H1 (cell line): ENCODE measurements around the gene CALY. TPM values are rescaled to one million over a fixed set of nuclear protein-coding genes. Genes with fewer than 3 reads are reported as not detected.

Experiments used
- KDM4A ChIP-seq: IDR thresholded peaks from one replicate; pipeline ENCODE4 v1.7.1; 2012; ENCODE audit warnings: low read depth, mild to moderate bottlenecking, moderate library complexity, low read length, inconsistent platforms; ENCODE audit not compliant: severe bottlenecking
- MAFK ChIP-seq: IDR thresholded peaks from 2 replicates; pipeline ENCODE4 v1.6.1; 2012; ENCODE audit warnings: low read depth, mild to moderate bottlenecking, improper control_type of control experiment, low read length
- POLR2A ChIP-seq, 2 experiments: IDR thresholded peaks; 1 replicate in 1 of 2; 2 replicates in 1 of 2; pipeline ENCODE4 v1.6.1; 2011; ENCODE audit warnings: low read depth in 2 of 2, low read length in 2 of 2, mild to moderate bottlenecking in 2 of 2; ENCODE audit errors: control extremely low read depth in 1 of 2
- RFX5 ChIP-seq: IDR thresholded peaks from 2 replicates; pipeline ENCODE4 v1.6.1; 2011; ENCODE audit warnings: low read depth, low read length, improper control_type of control experiment, borderline replicate concordance
- RXRA ChIP-seq: IDR thresholded peaks from 2 replicates; pipeline ENCODE4 v1.6.1; 2011; ENCODE audit warnings: low read depth, mild to moderate bottlenecking, low read length, moderate library complexity; ENCODE audit not compliant: insufficient read depth
- SRF ChIP-seq: IDR thresholded peaks from 2 replicates; pipeline ENCODE4 v1.6.1; 2011; ENCODE audit warnings: mild to moderate bottlenecking, low read depth, low read length, moderate library complexity
- ZNF274 ChIP-seq: IDR thresholded peaks from 2 replicates; pipeline ENCODE4 v1.7.0; 2012; ENCODE audit warnings: low read length, borderline replicate concordance; ENCODE audit errors: extremely low read depth
- polyA plus RNA-seq, 7 experiments: library from polyadenylated mRNA; depleted of rRNA in 3 of 7; stranded (reverse) in 5 of 7; unstranded in 2 of 7; fragments of >200 nt in 5 of 7; fragments of 200-250 nt in 2 of 7; gene quantifications; 1 replicate in 5 of 7; 2 replicates in 1 of 7; 4 replicates in 1 of 7; pipeline versions ENCODE4 v1.2.1 to v1.2.3, GENCODE V29; 2011 to 2013; ENCODE audit warnings: missing spikeins in 2 of 7, mixed read lengths in 2 of 7
- total RNA-seq: library from RNA; stranded (reverse); fragmentation: NEBNext Ultra II Directional; extraction: Animal tissue kit (Norgen Biotek cat#: 25700); gene quantifications from 2 replicates; pipeline ENCODE4 v1.2.1, GENCODE V29; 2021
- TF ChIP-seq, protein P1 (sequence below): fragments of 300-600 bp; sonication (generic); IDR thresholded peaks from 2 replicates; pipeline ENCODE4 v1.7.1; 2012; ENCODE audit warnings: low read length, moderate library complexity, mild to moderate bottlenecking, inconsistent platforms; ENCODE audit not compliant: insufficient replicate concordance
- TF ChIP-seq, protein P2 (sequence below): IDR thresholded peaks from 2 replicates; pipeline ENCODE4 v1.6.1; 2012; ENCODE audit warnings: low read length, inconsistent platforms
- TF ChIP-seq, protein P3 (sequence below): IDR thresholded peaks from 2 replicates; pipeline ENCODE4 v1.6.1; 2011; ENCODE audit warnings: low read length, improper control_type of control experiment

Gene CALY
- total and polyA plus RNA-seq, 2 of the 8 experiments (the other 6 are each of a cell fraction or from before 2014, with no cell fraction given): 1.3 to 1.5 TPM

DNA sequence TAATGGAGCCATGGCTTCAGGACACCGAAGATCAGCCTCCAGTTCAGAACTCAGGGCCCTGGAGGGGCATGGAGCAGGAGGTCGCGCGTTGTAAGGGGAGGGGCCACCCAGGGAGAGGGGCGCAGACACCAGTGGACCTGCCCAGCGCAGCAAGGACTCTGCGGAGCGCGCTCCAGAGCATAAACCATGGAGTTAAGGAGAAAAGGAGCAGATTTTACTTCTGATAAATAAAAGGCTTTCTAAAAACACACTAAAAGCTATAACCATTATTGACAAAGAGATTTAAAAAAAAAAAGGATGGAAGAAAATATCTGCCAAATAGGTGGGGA lies 10.5 kb downstream of the CALY start (continued):
- TF ChIP-seq, protein P1, sequence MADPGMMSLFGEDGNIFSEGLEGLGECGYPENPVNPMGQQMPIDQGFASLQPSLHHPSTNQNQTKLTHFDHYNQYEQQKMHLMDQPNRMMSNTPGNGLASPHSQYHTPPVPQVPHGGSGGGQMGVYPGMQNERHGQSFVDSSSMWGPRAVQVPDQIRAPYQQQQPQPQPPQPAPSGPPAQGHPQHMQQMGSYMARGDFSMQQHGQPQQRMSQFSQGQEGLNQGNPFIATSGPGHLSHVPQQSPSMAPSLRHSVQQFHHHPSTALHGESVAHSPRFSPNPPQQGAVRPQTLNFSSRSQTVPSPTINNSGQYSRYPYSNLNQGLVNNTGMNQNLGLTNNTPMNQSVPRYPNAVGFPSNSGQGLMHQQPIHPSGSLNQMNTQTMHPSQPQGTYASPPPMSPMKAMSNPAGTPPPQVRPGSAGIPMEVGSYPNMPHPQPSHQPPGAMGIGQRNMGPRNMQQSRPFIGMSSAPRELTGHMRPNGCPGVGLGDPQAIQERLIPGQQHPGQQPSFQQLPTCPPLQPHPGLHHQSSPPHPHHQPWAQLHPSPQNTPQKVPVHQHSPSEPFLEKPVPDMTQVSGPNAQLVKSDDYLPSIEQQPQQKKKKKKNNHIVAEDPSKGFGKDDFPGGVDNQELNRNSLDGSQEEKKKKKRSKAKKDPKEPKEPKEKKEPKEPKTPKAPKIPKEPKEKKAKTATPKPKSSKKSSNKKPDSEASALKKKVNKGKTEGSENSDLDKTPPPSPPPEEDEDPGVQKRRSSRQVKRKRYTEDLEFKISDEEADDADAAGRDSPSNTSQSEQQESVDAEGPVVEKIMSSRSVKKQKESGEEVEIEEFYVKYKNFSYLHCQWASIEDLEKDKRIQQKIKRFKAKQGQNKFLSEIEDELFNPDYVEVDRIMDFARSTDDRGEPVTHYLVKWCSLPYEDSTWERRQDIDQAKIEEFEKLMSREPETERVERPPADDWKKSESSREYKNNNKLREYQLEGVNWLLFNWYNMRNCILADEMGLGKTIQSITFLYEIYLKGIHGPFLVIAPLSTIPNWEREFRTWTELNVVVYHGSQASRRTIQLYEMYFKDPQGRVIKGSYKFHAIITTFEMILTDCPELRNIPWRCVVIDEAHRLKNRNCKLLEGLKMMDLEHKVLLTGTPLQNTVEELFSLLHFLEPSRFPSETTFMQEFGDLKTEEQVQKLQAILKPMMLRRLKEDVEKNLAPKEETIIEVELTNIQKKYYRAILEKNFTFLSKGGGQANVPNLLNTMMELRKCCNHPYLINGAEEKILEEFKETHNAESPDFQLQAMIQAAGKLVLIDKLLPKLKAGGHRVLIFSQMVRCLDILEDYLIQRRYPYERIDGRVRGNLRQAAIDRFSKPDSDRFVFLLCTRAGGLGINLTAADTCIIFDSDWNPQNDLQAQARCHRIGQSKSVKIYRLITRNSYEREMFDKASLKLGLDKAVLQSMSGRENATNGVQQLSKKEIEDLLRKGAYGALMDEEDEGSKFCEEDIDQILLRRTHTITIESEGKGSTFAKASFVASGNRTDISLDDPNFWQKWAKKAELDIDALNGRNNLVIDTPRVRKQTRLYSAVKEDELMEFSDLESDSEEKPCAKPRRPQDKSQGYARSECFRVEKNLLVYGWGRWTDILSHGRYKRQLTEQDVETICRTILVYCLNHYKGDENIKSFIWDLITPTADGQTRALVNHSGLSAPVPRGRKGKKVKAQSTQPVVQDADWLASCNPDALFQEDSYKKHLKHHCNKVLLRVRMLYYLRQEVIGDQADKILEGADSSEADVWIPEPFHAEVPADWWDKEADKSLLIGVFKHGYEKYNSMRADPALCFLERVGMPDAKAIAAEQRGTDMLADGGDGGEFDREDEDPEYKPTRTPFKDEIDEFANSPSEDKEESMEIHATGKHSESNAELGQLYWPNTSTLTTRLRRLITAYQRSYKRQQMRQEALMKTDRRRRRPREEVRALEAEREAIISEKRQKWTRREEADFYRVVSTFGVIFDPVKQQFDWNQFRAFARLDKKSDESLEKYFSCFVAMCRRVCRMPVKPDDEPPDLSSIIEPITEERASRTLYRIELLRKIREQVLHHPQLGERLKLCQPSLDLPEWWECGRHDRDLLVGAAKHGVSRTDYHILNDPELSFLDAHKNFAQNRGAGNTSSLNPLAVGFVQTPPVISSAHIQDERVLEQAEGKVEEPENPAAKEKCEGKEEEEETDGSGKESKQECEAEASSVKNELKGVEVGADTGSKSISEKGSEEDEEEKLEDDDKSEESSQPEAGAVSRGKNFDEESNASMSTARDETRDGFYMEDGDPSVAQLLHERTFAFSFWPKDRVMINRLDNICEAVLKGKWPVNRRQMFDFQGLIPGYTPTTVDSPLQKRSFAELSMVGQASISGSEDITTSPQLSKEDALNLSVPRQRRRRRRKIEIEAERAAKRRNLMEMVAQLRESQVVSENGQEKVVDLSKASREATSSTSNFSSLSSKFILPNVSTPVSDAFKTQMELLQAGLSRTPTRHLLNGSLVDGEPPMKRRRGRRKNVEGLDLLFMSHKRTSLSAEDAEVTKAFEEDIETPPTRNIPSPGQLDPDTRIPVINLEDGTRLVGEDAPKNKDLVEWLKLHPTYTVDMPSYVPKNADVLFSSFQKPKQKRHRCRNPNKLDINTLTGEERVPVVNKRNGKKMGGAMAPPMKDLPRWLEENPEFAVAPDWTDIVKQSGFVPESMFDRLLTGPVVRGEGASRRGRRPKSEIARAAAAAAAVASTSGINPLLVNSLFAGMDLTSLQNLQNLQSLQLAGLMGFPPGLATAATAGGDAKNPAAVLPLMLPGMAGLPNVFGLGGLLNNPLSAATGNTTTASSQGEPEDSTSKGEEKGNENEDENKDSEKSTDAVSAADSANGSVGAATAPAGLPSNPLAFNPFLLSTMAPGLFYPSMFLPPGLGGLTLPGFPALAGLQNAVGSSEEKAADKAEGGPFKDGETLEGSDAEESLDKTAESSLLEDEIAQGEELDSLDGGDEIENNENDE: no peak
- TF ChIP-seq ZNF274 (no peak), RFX5 (no peak), MAFK (no peak), KDM4A (no peak), SRF (no peak), POLR2A (IDR thresholded peaks at IDR 0.05; ENCODE audit: control extremely low read depth in 1 of 2, low read depth in 2 of 2, low read length in 2 of 2) (no peak), RXRA (no peak)
- TF ChIP-seq, protein P2, sequence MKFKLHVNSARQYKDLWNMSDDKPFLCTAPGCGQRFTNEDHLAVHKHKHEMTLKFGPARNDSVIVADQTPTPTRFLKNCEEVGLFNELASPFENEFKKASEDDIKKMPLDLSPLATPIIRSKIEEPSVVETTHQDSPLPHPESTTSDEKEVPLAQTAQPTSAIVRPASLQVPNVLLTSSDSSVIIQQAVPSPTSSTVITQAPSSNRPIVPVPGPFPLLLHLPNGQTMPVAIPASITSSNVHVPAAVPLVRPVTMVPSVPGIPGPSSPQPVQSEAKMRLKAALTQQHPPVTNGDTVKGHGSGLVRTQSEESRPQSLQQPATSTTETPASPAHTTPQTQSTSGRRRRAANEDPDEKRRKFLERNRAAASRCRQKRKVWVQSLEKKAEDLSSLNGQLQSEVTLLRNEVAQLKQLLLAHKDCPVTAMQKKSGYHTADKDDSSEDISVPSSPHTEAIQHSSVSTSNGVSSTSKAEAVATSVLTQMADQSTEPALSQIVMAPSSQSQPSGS: no peak
- TF ChIP-seq, protein P3, sequence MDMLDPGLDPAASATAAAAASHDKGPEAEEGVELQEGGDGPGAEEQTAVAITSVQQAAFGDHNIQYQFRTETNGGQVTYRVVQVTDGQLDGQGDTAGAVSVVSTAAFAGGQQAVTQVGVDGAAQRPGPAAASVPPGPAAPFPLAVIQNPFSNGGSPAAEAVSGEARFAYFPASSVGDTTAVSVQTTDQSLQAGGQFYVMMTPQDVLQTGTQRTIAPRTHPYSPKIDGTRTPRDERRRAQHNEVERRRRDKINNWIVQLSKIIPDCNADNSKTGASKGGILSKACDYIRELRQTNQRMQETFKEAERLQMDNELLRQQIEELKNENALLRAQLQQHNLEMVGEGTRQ: no peak
